Adipocyte (in vitro differentiated cells): Measurements from ENCODE around the gene DOCK1.

Experiments
- DNase-seq: peaks from one replicate; pipeline ENCODE4 v3.0.0-alpha.2; 2015; ENCODE audit warnings: low read depth
- H3K27me3 ChIP-seq: replicated peaks from 2 replicates; pipeline ENCODE4 v1.7.0; 2013; ENCODE audit warnings: mild to moderate bottlenecking, low read length, moderate library complexity; ENCODE audit not compliant: control insufficient read depth, insufficient read depth
- H3K36me3 ChIP-seq: 2 replicates; pipeline ENCODE4 v1.7.0; 2013; ENCODE audit warnings: low read length, mild to moderate bottlenecking, moderate library complexity; ENCODE audit not compliant: control insufficient read depth, insufficient read depth, severe bottlenecking
- H3K4me1 ChIP-seq: 2 replicates; pipeline ENCODE4 v1.7.0; 2013; ENCODE audit warnings: mild to moderate bottlenecking, low read length, moderate library complexity; ENCODE audit not compliant: control insufficient read depth, insufficient read depth
- H3K4me3 ChIP-seq: 2 replicates; pipeline ENCODE4 v1.7.0; 2013; ENCODE audit warnings: mild to moderate bottlenecking, low read length, moderate library complexity
- H3K9ac ChIP-seq: 2 replicates; pipeline ENCODE4 v1.7.0; 2013; ENCODE audit warnings: mild to moderate bottlenecking, low read length, moderate library complexity
- H3K9me3 ChIP-seq: 2 replicates; pipeline ENCODE4 v1.7.0; 2013; ENCODE audit warnings: mild to moderate bottlenecking, low read length, moderate library complexity; ENCODE audit not compliant: control insufficient read depth

Gene DOCK1

DNA sequence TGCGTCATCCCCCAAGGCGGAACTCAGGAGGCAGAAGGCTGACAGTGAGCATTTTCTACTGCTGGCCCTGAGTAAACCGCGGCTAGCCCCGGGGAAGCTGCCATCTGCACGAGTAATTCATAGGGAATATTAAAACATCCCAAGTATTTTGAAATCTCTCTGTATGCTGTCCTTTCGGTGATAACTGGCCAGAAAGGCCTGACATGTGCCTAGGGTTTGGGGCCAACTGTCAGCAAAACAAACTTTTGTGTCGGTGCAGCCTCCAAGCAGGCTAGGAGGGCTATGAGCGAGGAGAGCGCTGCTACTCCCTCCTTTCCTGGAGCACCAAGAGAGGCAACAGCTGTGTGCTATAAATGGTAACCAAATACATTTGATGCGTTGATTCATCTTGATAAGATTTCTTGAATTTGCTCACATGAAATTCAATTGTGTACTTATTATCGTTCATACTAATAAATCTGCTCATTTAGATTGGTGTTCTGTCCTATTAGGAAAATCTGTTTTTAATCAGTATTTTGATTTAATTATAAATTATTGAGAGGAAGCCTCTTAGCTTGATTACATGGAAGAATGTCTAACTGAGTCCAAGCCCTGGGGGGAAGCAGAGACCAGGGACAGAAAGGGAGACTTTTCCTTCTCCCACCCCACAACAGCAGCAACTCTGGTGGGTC, 519.5 kb downstream of the DOCK1 start:
- peaks cover 37% of the 10 kb centered on the region for H3K36me3 ChIP-seq

GRCh38 chr10:127426746-127427145, 521.5 kb downstream of the DOCK1 start:
- Histone ChIP-seq H3K9me3 (no peaks in the 10 kb centered on the region), H3K36me3 (peaks cover 26% of the 10 kb centered on the region), H3K27me3 (no peaks in the 10 kb centered on the region), H3K4me1 (peaks cover 6% of the 10 kb centered on the region), H3K9ac (no peak overlapping the region), H3K4me3 (no peak overlapping the region)
- no peak for DNase-seq

More for the DNA sequence above, 519.5 kb downstream of the DOCK1 start:
- no peak for DNase-seq
- no peaks in the 10 kb centered on the region for H3K27me3 ChIP-seq
- H3K9me3 ChIP-seq = no peaks in the 10 kb centered on the region
- H3K4me1 ChIP-seq = peaks cover 6% of the 10 kb centered on the region
- no peak overlapping the region for H3K4me3 ChIP-seq
- H3K9ac ChIP-seq = no peak overlapping the region

DNA sequence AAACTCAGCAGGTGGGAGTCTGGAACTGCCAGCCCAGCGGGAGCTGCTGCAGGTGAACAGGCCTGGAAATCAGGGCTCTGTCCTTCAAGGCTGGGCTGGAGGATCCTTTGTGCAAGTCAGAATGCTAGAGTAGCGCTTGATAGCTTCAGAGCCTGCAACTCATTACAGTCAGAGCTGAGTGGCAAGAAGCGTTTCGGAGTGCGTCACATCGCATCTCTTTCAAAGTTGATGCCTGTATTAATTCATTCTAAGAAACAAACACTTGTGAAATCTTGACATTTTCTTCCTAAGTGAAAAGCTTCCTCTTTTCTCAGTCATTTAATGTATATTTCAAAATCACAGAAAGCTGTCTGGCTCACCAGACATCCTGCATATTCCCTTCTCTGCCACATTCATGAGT, 522.7 kb downstream of the DOCK1 start:
- no peaks in the 10 kb centered on the region for H3K27me3 ChIP-seq

GRCh38 chr10:127428385-127428980, 523.3 kb downstream of the DOCK1 start:
- Histone ChIP-seq H3K4me1 (peaks cover 6% of the 10 kb centered on the region), H3K9ac (no peak overlapping the region), H3K36me3 (peaks cover 32% of the 10 kb centered on the region), H3K9me3 (no peaks in the 10 kb centered on the region), H3K27me3 (no peaks in the 10 kb centered on the region), H3K4me3 (no peak overlapping the region)
- no peak for DNase-seq

More for the DNA sequence above, 522.7 kb downstream of the DOCK1 start:
- DNase-seq = no peak
- Histone ChIP-seq H3K36me3 (peaks cover 30% of the 10 kb centered on the region), H3K9ac (no peak overlapping the region), H3K9me3 (no peaks in the 10 kb centered on the region), H3K4me3 (no peak overlapping the region), H3K4me1 (peaks cover 6% of the 10 kb centered on the region)

GRCh38 chr10:127429601-127430312, 524.5 kb downstream of the DOCK1 start:
- Histone ChIP-seq H3K9ac (no peak overlapping the region), H3K9me3 (no peaks in the 10 kb centered on the region)
- DNase-seq = no peak

GRCh38 chr10:127431525-127431924, 526.3 kb downstream of the DOCK1 start:
- H3K9ac ChIP-seq = no peak overlapping the region
- H3K36me3 ChIP-seq = peaks cover 30% of the 10 kb centered on the region
- H3K27me3 ChIP-seq = no peaks in the 10 kb centered on the region
- no peak for DNase-seq
- no peaks in the 10 kb centered on the region for H3K9me3 ChIP-seq
- no peak overlapping the region for H3K4me3 ChIP-seq
- no peaks in the 10 kb centered on the region for H3K4me1 ChIP-seq

More at GRCh38 chr10:127429601-127430312, 524.5 kb downstream of the DOCK1 start:
- Histone ChIP-seq H3K36me3 (peaks cover 33% of the 10 kb centered on the region), H3K27me3 (no peaks in the 10 kb centered on the region), H3K4me3 (no peak overlapping the region), H3K4me1 (no peaks in the 10 kb centered on the region)

DNA sequence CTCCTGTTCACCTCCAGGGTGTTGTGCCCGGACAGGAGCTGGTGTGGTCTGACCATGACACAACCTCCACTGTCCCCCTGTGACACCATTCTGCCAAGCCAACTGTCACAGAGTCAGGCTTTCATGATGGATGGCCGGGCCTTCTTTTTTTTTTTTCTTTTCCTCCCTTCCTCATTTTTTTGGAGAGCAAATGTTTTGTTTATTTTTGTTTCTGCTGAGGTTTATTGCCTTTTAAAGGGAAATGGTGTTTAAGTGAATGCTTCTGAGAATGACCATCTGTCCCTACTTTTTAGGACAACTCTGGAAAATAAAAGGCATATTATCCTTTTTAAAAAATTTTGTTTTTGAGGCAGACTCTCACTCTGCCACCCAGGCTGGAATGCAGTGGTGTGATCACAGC, 528.8 kb downstream of the DOCK1 start:
- Histone ChIP-seq H3K9me3 (no peaks in the 10 kb centered on the region), H3K9ac (no peak overlapping the region), H3K4me3 (no peak overlapping the region), H3K4me1 (no peaks in the 10 kb centered on the region), H3K27me3 (no peaks in the 10 kb centered on the region), H3K36me3 (peaks cover 27% of the 10 kb centered on the region)
- DNase-seq = peak; percentile 15

GRCh38 chr10:127435246-127435645, 530.0 kb downstream of the DOCK1 start:
- Histone ChIP-seq H3K36me3 (peaks cover 39% of the 10 kb centered on the region), H3K9ac (no peak overlapping the region), H3K4me1 (no peaks in the 10 kb centered on the region), H3K9me3 (no peaks in the 10 kb centered on the region), H3K4me3 (no peak overlapping the region), H3K27me3 (no peaks in the 10 kb centered on the region)
- DNase-seq = no peak

DNA sequence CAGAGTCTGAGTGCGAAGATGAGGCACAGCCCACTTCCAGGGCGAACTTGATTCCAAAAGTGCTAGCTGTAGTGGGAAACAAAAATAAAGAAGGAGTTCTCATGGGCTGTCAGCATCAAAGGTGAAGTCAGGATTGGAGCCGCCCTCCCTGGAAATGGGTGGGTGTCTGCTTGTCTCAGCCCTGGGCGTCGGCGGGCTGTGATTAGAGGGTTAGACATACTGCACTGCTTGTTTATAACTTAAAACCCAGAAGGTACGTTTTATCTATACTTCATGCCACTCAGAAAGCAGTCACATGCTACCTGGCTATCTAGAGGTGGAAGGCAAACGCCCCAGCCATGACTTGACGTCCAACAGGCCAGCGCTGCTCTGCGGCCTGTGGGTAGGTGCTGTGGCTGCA, 535.1 kb downstream of the DOCK1 start:
- Histone ChIP-seq H3K27me3 (no peaks in the 10 kb centered on the region), H3K36me3 (peaks cover 48% of the 10 kb centered on the region), H3K4me3 (no peak overlapping the region), H3K9me3 (no peaks in the 10 kb centered on the region), H3K9ac (no peak overlapping the region), H3K4me1 (no peaks in the 10 kb centered on the region)
- no peak for DNase-seq

DNA sequence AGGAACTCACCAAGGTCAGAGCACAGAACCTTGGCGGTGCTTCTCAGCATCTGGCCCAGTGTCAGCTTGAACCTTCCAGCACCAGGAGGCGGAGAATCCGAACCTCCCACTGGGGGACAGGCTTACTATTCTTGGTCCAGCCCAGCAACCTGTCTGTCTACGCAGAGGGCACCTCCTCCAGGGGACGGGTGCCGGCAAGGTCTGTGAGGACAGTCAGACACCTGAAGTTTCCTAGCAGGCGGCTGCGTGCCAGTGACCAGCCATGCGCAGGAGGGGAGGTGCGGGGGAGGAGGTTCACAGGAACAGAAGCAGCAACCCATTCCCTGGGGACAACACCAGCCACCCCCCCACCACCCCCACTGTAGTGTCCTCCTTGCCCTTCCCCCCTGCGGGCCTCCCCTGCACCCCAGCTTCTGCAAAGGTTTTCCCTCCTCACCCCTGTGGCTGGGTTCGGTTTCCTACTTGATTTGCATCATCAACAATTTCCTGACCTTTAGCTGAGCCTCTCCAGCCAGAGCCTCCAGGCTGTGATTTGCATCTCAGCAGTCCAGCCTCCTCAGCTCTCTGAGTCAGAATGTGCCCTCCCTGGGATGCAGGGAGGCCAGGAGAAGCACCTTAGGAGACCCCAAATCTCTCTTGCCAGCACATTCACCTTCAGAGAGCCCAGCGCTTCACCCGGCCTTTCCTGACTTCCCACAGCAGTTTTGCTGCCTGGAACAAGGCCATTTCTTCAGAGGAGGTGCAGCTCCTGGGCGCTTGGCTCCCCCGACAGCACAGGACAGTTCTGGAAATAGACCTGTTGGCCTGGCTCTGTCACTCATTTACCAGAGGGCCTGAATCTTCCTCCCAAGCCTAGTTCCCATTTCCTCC, 536.4 kb downstream of the DOCK1 start:
- Histone ChIP-seq H3K9ac (no peak overlapping the region), H3K36me3 (peaks cover 49% of the 10 kb centered on the region), H3K9me3 (no peaks in the 10 kb centered on the region), H3K4me1 (no peaks in the 10 kb centered on the region), H3K4me3 (no peak overlapping the region), H3K27me3 (no peaks in the 10 kb centered on the region)
- DNase-seq = peak; percentile 44

- Histone ChIP-seq H3K9me3 (no peaks in the 10 kb centered on the region), H3K4me1 (no peaks in the 10 kb centered on the region), H3K4me3 (no peak overlapping the region), H3K36me3 (peaks cover 53% of the 10 kb centered on the region), H3K9ac (no peak overlapping the region), H3K27me3 (no peaks in the 10 kb centered on the region)
- DNase-seq = no peak
These were observed 536.9 kb downstream of the DOCK1 start for GRCh38 chr10:127442220-127442525.
